ENCODE data around the gene L3MBTL4. TPM values are rescaled to one million over a fixed set of nuclear protein-coding genes. Genes with fewer than 3 reads are reported as not detected.
A peak's percentile ranks its signal among the peaks of the same experiment; 100 is the strongest.

Gene L3MBTL4
- total RNA-seq, 6 experiments from 2014 or later: 8.2 to 16.0 (median 11.3) TPM

- DNase-seq: no peak
- Histone ChIP-seq H3K4me3 (no peak overlapping the region), H3K27me3 (no peaks in the 10 kb centered on the region), H3K4me1 (no peaks in the 10 kb centered on the region), H3K9me3 (no peaks in the 10 kb centered on the region), H3K27ac (no peak overlapping the region), H3K36me3 (no peaks in the 10 kb centered on the region)
- 80% methylated on average over 2 of the region's 3 CpGs for WGBS (ENCODE audit: insufficient coverage, low coverage, low lambda C conversion rate, missing lambda C conversion rate)
- no peak for ATAC-seq
- no peak for TF ChIP-seq POLR2A (IDR thresholded peaks at IDR 0.05)
- TF ChIP-seq CTCF (IDR thresholded peaks at IDR 0.05): no peak
- intact Hi-C loops (cut with DNase I): no loop called here
Measured at GRCh38 chr18:5979176-5979888, 435.4 kb downstream of the L3MBTL4 start.

- peak in 1 of 4 donors; percentile 40 for ATAC-seq
- Histone ChIP-seq H3K27me3 (no peaks in the 10 kb centered on the region), H3K4me3 (no peak overlapping the region), H3K4me1 (no peaks in the 10 kb centered on the region), H3K9me3 (no peaks in the 10 kb centered on the region), H3K27ac (no peak overlapping the region), H3K36me3 (no peaks in the 10 kb centered on the region)
- intact Hi-C loops (cut with DNase I): no loop called here
- no peak for DNase-seq
- WGBS (ENCODE audit: insufficient coverage, low coverage, low lambda C conversion rate, missing lambda C conversion rate): no CpG with 5 or more reads among the region's 4 CpGs
- TF ChIP-seq CTCF (IDR thresholded peaks at IDR 0.05) (no peak), POLR2A (IDR thresholded peaks at IDR 0.05) (no peak)
Measured at GRCh38 chr18:5977022-5977421, 437.7 kb downstream of the L3MBTL4 start.

GRCh38 chr18:5975111-5976002 lies 439.4 kb downstream of the L3MBTL4 start:
- no peaks in the 10 kb centered on the region for H3K27me3 ChIP-seq
- intact Hi-C loops (cut with DNase I): no loop called here
- no peaks in the 10 kb centered on the region for H3K36me3 ChIP-seq
- DNase-seq: no peak
- 71% methylated on average over 8 of the region's 10 CpGs for WGBS (ENCODE audit: insufficient coverage, low coverage, low lambda C conversion rate, missing lambda C conversion rate)
- TF ChIP-seq POLR2A (IDR thresholded peaks at IDR 0.05) (no peak), CTCF (IDR thresholded peaks at IDR 0.05) (no peak)
- H3K27ac ChIP-seq: no peak overlapping the region
- no peaks in the 10 kb centered on the region for H3K9me3 ChIP-seq
- H3K4me1 ChIP-seq: peaks cover 0 to 2% (median 0%) of the 10 kb centered on the region in 4 donors
- ATAC-seq: no peak
- no peak overlapping the region for H3K4me3 ChIP-seq

- Histone ChIP-seq H3K27ac (no peak overlapping the region), H3K9me3 (no peaks in the 10 kb centered on the region), H3K4me1 (peaks cover 0 to 9% (median 0%) of the 10 kb centered on the region in 4 donors), H3K27me3 (no peaks in the 10 kb centered on the region), H3K36me3 (no peaks in the 10 kb centered on the region), H3K4me3 (no peak overlapping the region)
- DNase-seq: no peak
- TF ChIP-seq CTCF (IDR thresholded peaks at IDR 0.05): no peak
- no peak for TF ChIP-seq POLR2A (IDR thresholded peaks at IDR 0.05)
- intact Hi-C loops (cut with DNase I): no loop called here
- ATAC-seq: no peak
- WGBS (ENCODE audit: insufficient coverage, low coverage, low lambda C conversion rate, missing lambda C conversion rate): 70% methylated on average over 1 of the region's 2 CpGs
Measured at GRCh38 chr18:5974696-5975095, 440.0 kb downstream of the L3MBTL4 start.
